Measurements from ENCODE around the gene THUMPD3. TPM values are rescaled to one million over a fixed set of nuclear protein-coding genes. Genes with fewer than 3 reads are reported as not detected.

The THUMPD3 gene
- 31.3 and 101 TPM in 2 replicates for total RNA-seq (2014; rRNA removed; shearing (Covaris generic); ENCODE audit: low replicate concordance)

- Histone ChIP-seq H3K9me3 (no peaks in the 10 kb centered on the region), H3K36me3 (peaks cover 28% of the 10 kb centered on the region), H3K27me3 (no peaks in the 10 kb centered on the region)
Observed at GRCh38 chr3:9362731-9363530, at the start of gene THUMPD3. TSS of gene THUMPD3 (plus strand) at chr3:9363054. CDS start at chr3:9365069, 2,015 bp downstream.

GRCh38 chr3:9314796-9315195 is 48.1 kb upstream of the THUMPD3 start:
- H3K4me3 ChIP-seq, result no peak overlapping the region
- peak; percentile 73 for DNase-seq
- no peaks in the 10 kb centered on the region for H3K36me3 ChIP-seq
- no peaks in the 10 kb centered on the region for H3K27me3 ChIP-seq
- H3K9me3 ChIP-seq, result no peaks in the 10 kb centered on the region

More at GRCh38 chr3:9362731-9363530, at the start of gene THUMPD3:
- peak; percentile 91 for DNase-seq
- H3K4me3 ChIP-seq, result peak within 1 kb of the TSS; percentile 66

GRCh38 chr3:9316881-9317361 is 45.9 kb upstream of the THUMPD3 start:
- Histone ChIP-seq H3K36me3 (no peaks in the 10 kb centered on the region), H3K9me3 (no peaks in the 10 kb centered on the region), H3K4me3 (peak overlapping the region; percentile 29), H3K27me3 (no peaks in the 10 kb centered on the region)
- peak; percentile 21 for DNase-seq

- no peaks in the 10 kb centered on the region for H3K36me3 ChIP-seq
- H3K9me3 ChIP-seq, result no peaks in the 10 kb centered on the region
- DNase-seq, result no peak
- H3K4me3 ChIP-seq, result no peak overlapping the region
- no peaks in the 10 kb centered on the region for H3K27me3 ChIP-seq
Observed at GRCh38 chr3:9322780-9323179, 40.1 kb upstream of the THUMPD3 start.

GRCh38 chr3:9324944-9325343 is 37.9 kb upstream of the THUMPD3 start:
- Histone ChIP-seq H3K27me3 (no peaks in the 10 kb centered on the region), H3K36me3 (no peaks in the 10 kb centered on the region), H3K9me3 (no peaks in the 10 kb centered on the region), H3K4me3 (no peak overlapping the region)
- DNase-seq, result no peak

- H3K36me3 ChIP-seq, result no peaks in the 10 kb centered on the region
- no peak for DNase-seq
Observed at GRCh38 chr3:9327578-9327977, 35.3 kb upstream of the THUMPD3 start.

GRCh38 chr3:9330166-9330703 is 32.6 kb upstream of the THUMPD3 start:
- DNase-seq, result no peak
- no peaks in the 10 kb centered on the region for H3K36me3 ChIP-seq
- H3K27me3 ChIP-seq, result no peaks in the 10 kb centered on the region
- no peak overlapping the region for H3K4me3 ChIP-seq
- H3K9me3 ChIP-seq, result no peaks in the 10 kb centered on the region

More at GRCh38 chr3:9327578-9327977, 35.3 kb upstream of the THUMPD3 start:
- Histone ChIP-seq H3K9me3 (no peaks in the 10 kb centered on the region), H3K4me3 (no peak overlapping the region), H3K27me3 (no peaks in the 10 kb centered on the region)

- Histone ChIP-seq H3K36me3 (no peaks in the 10 kb centered on the region), H3K27me3 (no peaks in the 10 kb centered on the region), H3K9me3 (no peaks in the 10 kb centered on the region), H3K4me3 (no peak overlapping the region)
- no peak for DNase-seq
Observed at GRCh38 chr3:9331171-9331570, 31.7 kb upstream of the THUMPD3 start.

- no peaks in the 10 kb centered on the region for H3K36me3 ChIP-seq
- no peak overlapping the region for H3K4me3 ChIP-seq
- DNase-seq, result no peak
- H3K9me3 ChIP-seq, result 0 out of 2 replicates have a peak, but pooled peaks cover 2% of the 10 kb centered on the region
- no peaks in the 10 kb centered on the region for H3K27me3 ChIP-seq
Observed at GRCh38 chr3:9332250-9333030, 30.4 kb upstream of the THUMPD3 start.

GRCh38 chr3:9339761-9340471 is 22.9 kb upstream of the THUMPD3 start:
- Histone ChIP-seq H3K4me3 (no peak overlapping the region), H3K27me3 (no peaks in the 10 kb centered on the region), H3K9me3 (0 out of 2 replicates have a peak, but pooled peaks cover 2% of the 10 kb centered on the region), H3K36me3 (no peaks in the 10 kb centered on the region)
- no peak for DNase-seq

GRCh38 chr3:9340472-9340902 is 22.4 kb upstream of the THUMPD3 start:
- no peak overlapping the region for H3K4me3 ChIP-seq
- no peaks in the 10 kb centered on the region for H3K27me3 ChIP-seq
- H3K9me3 ChIP-seq, result 0 out of 2 replicates have a peak, but pooled peaks cover 2% of the 10 kb centered on the region
- DNase-seq, result peak; percentile 20
- H3K36me3 ChIP-seq, result no peaks in the 10 kb centered on the region

- H3K9me3 ChIP-seq, result no peaks in the 10 kb centered on the region
- H3K36me3 ChIP-seq, result no peaks in the 10 kb centered on the region
- H3K4me3 ChIP-seq, result no peak overlapping the region
- no peaks in the 10 kb centered on the region for H3K27me3 ChIP-seq
- DNase-seq, result no peak
Observed at GRCh38 chr3:9342696-9343095, 20.2 kb upstream of the THUMPD3 start.

- DNase-seq, result no peak
- H3K4me3 ChIP-seq, result no peak overlapping the region
- H3K36me3 ChIP-seq, result no peaks in the 10 kb centered on the region
- no peaks in the 10 kb centered on the region for H3K27me3 ChIP-seq
- no peaks in the 10 kb centered on the region for H3K9me3 ChIP-seq
Observed at GRCh38 chr3:9343115-9343514, 19.7 kb upstream of the THUMPD3 start.

GRCh38 chr3:9345041-9345440 is 17.8 kb upstream of the THUMPD3 start:
- no peak for DNase-seq

GRCh38 chr3:9346141-9346540 is 16.7 kb upstream of the THUMPD3 start:
- DNase-seq, result no peak
- H3K4me3 ChIP-seq, result no peak overlapping the region

More at GRCh38 chr3:9345041-9345440, 17.8 kb upstream of the THUMPD3 start:
- no peaks in the 10 kb centered on the region for H3K36me3 ChIP-seq
- no peaks in the 10 kb centered on the region for H3K9me3 ChIP-seq
- H3K27me3 ChIP-seq, result no peaks in the 10 kb centered on the region
- H3K4me3 ChIP-seq, result no peak overlapping the region

GRCh38 chr3:9347081-9347480 is 15.8 kb upstream of the THUMPD3 start:
- Histone ChIP-seq H3K36me3 (no peaks in the 10 kb centered on the region), H3K9me3 (no peaks in the 10 kb centered on the region), H3K27me3 (no peaks in the 10 kb centered on the region), H3K4me3 (no peak overlapping the region)
- peak; percentile 17 for DNase-seq

More at GRCh38 chr3:9346141-9346540, 16.7 kb upstream of the THUMPD3 start:
- Histone ChIP-seq H3K36me3 (no peaks in the 10 kb centered on the region), H3K27me3 (no peaks in the 10 kb centered on the region), H3K9me3 (no peaks in the 10 kb centered on the region)
